ENCODE results near the gene PSMD6.

DNA sequence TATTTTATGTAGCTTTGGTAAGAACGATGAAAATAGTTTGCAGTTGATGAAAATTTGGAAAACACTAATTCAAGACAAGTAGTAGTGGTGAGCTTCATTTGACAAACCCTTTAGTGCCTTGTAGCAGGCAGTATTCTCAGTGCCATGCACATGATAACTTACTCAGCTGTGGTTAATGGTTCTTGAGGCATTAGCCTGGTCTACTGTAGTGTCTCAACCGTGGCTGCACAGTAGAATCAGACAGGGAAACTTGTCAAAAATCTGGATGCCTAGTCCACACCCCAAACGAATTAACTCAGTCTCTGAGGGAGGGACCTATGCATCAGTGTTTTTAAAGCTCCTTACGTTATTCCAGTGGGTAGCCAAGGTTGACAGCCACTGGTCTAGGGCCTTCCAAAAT is 45.4 kb downstream of the PSMD6 start:
- TF ChIP-seq, protein P1, sequence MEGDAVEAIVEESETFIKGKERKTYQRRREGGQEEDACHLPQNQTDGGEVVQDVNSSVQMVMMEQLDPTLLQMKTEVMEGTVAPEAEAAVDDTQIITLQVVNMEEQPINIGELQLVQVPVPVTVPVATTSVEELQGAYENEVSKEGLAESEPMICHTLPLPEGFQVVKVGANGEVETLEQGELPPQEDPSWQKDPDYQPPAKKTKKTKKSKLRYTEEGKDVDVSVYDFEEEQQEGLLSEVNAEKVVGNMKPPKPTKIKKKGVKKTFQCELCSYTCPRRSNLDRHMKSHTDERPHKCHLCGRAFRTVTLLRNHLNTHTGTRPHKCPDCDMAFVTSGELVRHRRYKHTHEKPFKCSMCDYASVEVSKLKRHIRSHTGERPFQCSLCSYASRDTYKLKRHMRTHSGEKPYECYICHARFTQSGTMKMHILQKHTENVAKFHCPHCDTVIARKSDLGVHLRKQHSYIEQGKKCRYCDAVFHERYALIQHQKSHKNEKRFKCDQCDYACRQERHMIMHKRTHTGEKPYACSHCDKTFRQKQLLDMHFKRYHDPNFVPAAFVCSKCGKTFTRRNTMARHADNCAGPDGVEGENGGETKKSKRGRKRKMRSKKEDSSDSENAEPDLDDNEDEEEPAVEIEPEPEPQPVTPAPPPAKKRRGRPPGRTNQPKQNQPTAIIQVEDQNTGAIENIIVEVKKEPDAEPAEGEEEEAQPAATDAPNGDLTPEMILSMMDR (conservative IDR thresholded peaks at IDR 0.05; ENCODE audit: low read length) = no peak
- TF ChIP-seq EZH2phosphoT487 (IDR thresholded peaks at IDR 0.05; ENCODE audit: borderline replicate concordance) = no peak
